NB4 (cell line): ENCODE results near the gene TNFAIP2.

ENCODE experiments used
- DNase-seq: peaks from one replicate; pipeline ENCODE4 v3.0.0; 2010; ENCODE audit warnings: low read depth
- H3K4me3 ChIP-seq: one replicate; pipeline ENCODE4 v1.5.1; 2011; ENCODE audit warnings: mild to moderate bottlenecking, low read depth, low read length, moderate library complexity
- CTCF ChIP-seq: IDR thresholded peaks from one replicate; pipeline ENCODE4 v1.5.1; 2012; ENCODE audit warnings: low read depth, low read length
- MYC ChIP-seq: IDR thresholded peaks from 2 replicates; pipeline ENCODE4 v1.6.1; 2011; ENCODE audit warnings: low read depth, low read length
- POLR2A ChIP-seq: IDR thresholded peaks from 2 replicates; pipeline ENCODE4 v1.6.1; 2011; ENCODE audit warnings: mild to moderate bottlenecking; ENCODE audit not compliant: insufficient read length; ENCODE audit errors: extremely low read depth
- TF ChIP-seq, protein P1 (sequence below): IDR thresholded peaks from 2 replicates; pipeline ENCODE4 v1.6.1; 2011; ENCODE audit warnings: low read depth, low read length

Gene TNFAIP2, protein sequence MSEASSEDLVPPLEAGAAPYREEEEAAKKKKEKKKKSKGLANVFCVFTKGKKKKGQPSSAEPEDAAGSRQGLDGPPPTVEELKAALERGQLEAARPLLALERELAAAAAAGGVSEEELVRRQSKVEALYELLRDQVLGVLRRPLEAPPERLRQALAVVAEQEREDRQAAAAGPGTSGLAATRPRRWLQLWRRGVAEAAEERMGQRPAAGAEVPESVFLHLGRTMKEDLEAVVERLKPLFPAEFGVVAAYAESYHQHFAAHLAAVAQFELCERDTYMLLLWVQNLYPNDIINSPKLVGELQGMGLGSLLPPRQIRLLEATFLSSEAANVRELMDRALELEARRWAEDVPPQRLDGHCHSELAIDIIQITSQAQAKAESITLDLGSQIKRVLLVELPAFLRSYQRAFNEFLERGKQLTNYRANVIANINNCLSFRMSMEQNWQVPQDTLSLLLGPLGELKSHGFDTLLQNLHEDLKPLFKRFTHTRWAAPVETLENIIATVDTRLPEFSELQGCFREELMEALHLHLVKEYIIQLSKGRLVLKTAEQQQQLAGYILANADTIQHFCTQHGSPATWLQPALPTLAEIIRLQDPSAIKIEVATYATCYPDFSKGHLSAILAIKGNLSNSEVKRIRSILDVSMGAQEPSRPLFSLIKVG

DNA sequence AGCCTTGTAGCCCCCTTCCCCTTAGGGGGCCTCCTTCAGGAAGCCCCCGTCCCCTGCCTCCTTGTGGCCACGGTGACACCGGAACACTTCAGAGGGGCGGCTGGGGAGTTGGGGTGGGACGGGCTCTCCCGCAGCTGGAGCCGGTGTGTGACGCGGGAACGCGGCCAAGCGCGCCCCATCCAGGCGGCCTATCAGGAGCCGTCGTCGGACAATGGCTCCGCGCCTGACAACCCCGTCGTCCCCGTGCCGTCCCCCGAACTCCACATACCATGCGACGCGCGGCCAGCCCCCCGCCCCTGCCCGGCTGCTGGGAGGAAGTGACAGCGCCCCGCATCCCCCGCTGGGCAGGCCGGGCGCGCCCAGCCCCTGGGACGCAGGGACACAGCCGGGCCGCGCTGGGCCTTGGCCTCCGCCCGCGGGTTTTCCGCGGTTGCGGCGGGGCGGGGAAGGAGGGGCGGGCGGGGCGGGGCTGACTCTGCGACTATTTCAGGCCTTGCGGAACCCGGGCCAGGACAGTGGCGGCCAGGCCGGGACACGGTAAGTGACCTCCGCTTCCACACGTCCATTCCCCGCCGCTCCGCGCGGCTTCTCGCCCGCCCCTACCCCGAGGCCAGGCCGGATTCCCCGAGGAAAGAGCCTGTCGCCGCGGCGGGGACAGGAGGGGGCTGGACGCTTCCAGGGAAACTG lies at the start of gene TNFAIP2:
TSS of gene TNFAIP2 (plus strand) at position 515 of the 687 bp plus-strand sequence. CDS start 2,997 bp downstream, outside the sequence.
- TF ChIP-seq POLR2A, result no peak
- TF ChIP-seq, protein P1, sequence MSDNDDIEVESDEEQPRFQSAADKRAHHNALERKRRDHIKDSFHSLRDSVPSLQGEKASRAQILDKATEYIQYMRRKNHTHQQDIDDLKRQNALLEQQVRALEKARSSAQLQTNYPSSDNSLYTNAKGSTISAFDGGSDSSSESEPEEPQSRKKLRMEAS, result peak; percentile 26; the same call in 1 of the 2 replicates
- DNase-seq, result peak; percentile 82
- peak within 1 kb of the TSS; percentile 48 for H3K4me3 ChIP-seq

DNA sequence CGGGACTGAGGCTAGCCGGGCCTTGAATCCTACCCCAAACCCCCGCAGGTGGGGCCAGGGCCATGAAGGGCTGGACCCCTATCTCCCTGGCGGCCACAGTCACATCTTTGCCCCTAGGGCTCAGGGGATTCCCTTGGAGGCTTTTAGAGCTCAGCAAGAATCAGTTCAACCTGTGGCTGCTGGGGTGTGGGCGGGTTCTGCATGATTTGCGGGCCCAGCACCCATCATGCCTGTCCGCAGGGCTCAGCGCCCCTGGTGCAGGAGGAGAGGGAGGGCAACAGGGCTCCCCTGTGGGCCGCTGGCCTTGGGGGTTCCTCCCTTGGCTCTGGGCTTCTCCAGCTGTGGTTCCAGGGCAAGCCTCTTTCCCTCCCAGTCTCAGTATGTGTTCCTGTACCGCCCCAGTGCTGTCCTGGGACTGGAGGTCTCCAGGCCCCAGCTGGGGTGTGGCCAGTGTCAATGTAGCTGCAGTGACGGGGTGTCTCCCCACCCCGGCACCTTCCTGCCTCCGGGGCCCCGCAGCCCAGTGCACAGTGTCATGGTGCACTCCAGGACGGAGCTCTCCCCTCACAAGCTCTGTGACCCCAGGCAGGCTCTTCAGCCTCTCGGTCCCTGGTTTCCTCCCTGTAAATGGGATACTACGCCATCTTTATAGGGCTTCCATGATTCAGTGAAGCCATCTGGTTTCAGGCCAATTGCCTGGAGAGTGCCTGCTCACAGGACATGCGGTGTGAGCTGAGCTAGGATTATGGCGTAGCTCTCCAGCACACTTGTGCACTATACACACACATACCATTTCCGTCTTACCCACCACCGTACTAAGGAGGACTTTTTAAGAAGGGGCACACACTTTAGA lies 49.2 kb upstream of the TNFAIP2 start:
- TF ChIP-seq CTCF (no peak), MYC (no peak), POLR2A (no peak)
- TF ChIP-seq, protein P1, result no peak
- DNase-seq, result no peak
- H3K4me3 ChIP-seq, result no peak overlapping the region

- no peak overlapping the region for H3K4me3 ChIP-seq
- TF ChIP-seq CTCF, result no peak
- TF ChIP-seq MYC, result no peak
- TF ChIP-seq POLR2A, result no peak
- TF ChIP-seq, protein P1, result no peak
- DNase-seq, result no peak
Measured at GRCh38 chr14:103074729-103075367, 48.4 kb upstream of the TNFAIP2 start.

DNA sequence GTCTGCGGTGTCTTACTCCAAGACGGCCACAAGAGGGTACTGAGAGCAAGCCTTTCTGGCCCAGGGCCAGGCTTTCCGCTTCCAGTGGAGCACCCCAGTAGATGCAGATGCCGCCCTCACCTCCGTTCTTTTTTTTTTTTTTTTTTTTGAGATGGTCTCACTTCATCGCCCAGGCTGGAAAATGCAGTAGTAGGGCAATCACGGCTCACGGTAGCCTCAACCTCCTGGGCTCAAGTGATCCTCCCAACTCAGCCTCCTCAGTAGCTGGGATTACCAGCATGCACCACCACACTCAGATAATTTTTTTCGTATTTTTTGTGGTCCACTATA lies 44.9 kb upstream of the TNFAIP2 start:
- DNase-seq, result peak; percentile 86
- H3K4me3 ChIP-seq, result no peak overlapping the region
- TF ChIP-seq CTCF, result peak; percentile 72
- TF ChIP-seq, protein P1, result no peak

DNA sequence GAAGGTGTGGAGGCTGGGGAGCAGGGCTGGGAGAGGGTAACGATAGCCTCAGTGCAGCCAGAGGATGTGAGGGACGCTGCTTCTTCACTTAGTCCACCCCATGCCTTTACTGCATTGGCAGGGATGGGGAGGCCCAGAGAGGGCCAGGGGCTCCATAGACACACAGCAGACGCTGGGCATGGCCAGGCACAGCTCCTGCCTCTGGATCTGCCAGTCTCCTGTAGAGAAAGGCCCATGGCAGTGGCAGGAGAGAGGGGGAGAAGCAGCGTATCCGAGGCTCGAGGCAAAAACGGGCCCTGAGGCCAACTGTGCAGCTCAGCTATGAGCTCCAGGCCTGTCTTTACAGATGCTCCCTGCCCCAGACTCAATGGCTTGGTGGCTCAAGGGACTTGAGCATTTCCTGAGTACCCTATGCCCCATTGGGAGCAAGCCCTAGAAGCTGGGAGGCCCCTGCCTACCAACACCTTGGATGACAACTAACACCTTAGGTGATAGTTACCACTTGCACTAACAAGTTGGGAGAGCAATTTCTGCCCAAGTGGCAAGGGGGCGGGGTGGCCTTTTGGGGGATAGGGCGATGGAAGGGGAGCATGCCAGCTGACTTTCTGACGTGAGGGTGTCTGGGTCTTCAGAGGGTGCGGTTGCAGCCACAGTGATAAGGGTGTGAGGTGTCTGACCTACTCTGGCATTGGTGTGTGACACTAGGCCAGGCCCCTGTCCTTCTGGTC lies 44.2 kb upstream of the TNFAIP2 start:
- TF ChIP-seq MYC (no peak), CTCF (no peak), POLR2A (no peak)
- TF ChIP-seq, protein P1, result no peak
- no peak overlapping the region for H3K4me3 ChIP-seq
- DNase-seq, result no peak
